H9 (cell line): ENCODE data around the gene PPP2R3B. TPM values are rescaled to one million over a fixed set of nuclear protein-coding genes. Genes with fewer than 3 reads are reported as not detected.
A peak's percentile ranks its signal among the peaks of the same experiment; 100 is the strongest.

Source experiments
- DNase-seq: peaks from one replicate; pipeline ENCODE4 v3.0.0-alpha.2; 2017
- H2AFZ ChIP-seq: one replicate; pipeline ENCODE4 v1.6.1; 2013; ENCODE audit warnings: mild to moderate bottlenecking, low read length, control low read depth, moderate library complexity
- H2AK5ac ChIP-seq: 2 replicates; pipeline ENCODE4 v1.6.1; 2013; ENCODE audit warnings: low read length, control low read depth, mixed read lengths; ENCODE audit not compliant: insufficient read length
- H2BK120ac ChIP-seq: one replicate; pipeline ENCODE4 v1.6.1; 2013; ENCODE audit warnings: low read depth, mild to moderate bottlenecking, low read length, control low read depth, inconsistent platforms; ENCODE audit not compliant: poor library complexity, severe bottlenecking
- H2BK12ac ChIP-seq: 2 replicates; pipeline ENCODE4 v1.6.1; 2013; ENCODE audit warnings: low read length, control low read depth, mixed read lengths, low read depth; ENCODE audit not compliant: insufficient read length
- H2BK15ac ChIP-seq: 2 replicates; pipeline ENCODE4 v1.6.1; 2013; ENCODE audit warnings: low read depth, low read length, control low read depth
- H2BK20ac ChIP-seq: one replicate; pipeline ENCODE4 v1.6.1; 2013; ENCODE audit warnings: low read depth, mild to moderate bottlenecking, low read length, control low read depth, inconsistent platforms; ENCODE audit not compliant: poor library complexity, severe bottlenecking
- H2BK5ac ChIP-seq: 2 replicates; pipeline ENCODE4 v1.6.1; 2013; ENCODE audit warnings: low read length, control low read depth, mixed read lengths; ENCODE audit not compliant: insufficient read length
- H3K14ac ChIP-seq: 2 replicates; pipeline ENCODE4 v1.6.1; 2013; ENCODE audit warnings: low read length, control low read depth; ENCODE audit not compliant: insufficient read depth
- H3K18ac ChIP-seq: 2 replicates; pipeline ENCODE4 v1.6.1; 2013; ENCODE audit warnings: low read depth, mild to moderate bottlenecking, mixed read lengths, low read length, control low read depth; ENCODE audit not compliant: insufficient read length
- H3K23ac ChIP-seq: 2 replicates; pipeline ENCODE4 v1.6.1; 2013; ENCODE audit warnings: low read length, control low read depth, mixed read lengths, low read depth; ENCODE audit not compliant: insufficient read length
- H3K23me2 ChIP-seq: 2 replicates; pipeline ENCODE4 v1.6.1; 2013; ENCODE audit warnings: low read depth, mild to moderate bottlenecking, mixed read lengths, low read length, control low read depth; ENCODE audit not compliant: insufficient read length, poor library complexity, severe bottlenecking
- H3K27ac ChIP-seq: 2 replicates; pipeline ENCODE4 v1.5.1; 2013; ENCODE audit warnings: low read length, control low read depth, mixed read lengths, low read depth; ENCODE audit not compliant: insufficient read length
- H3K27me3 ChIP-seq: 2 replicates; pipeline ENCODE4 v1.6.1; 2013; ENCODE audit warnings: low read length, control low read depth, inconsistent platforms; ENCODE audit not compliant: insufficient read depth
- H3K4ac ChIP-seq: 2 replicates; pipeline ENCODE4 v1.6.1; 2013; ENCODE audit warnings: low read depth, mild to moderate bottlenecking, control low read depth, inconsistent platforms, low read length, moderate library complexity
- H3K4me1 ChIP-seq: 2 replicates; pipeline ENCODE4 v1.6.1; 2013; ENCODE audit warnings: low read length, control low read depth, inconsistent platforms; ENCODE audit not compliant: insufficient read depth
- H3K4me2 ChIP-seq: 2 replicates; pipeline ENCODE4 v1.6.1; 2013; ENCODE audit warnings: low read length, control low read depth, mixed read lengths; ENCODE audit not compliant: insufficient read length, insufficient read depth
- H3K56ac ChIP-seq: 2 replicates; pipeline ENCODE4 v1.6.1; 2013; ENCODE audit warnings: low read depth, mild to moderate bottlenecking, mixed read lengths, low read length, control low read depth; ENCODE audit not compliant: insufficient read length
- H3K79me1 ChIP-seq: 2 replicates; pipeline ENCODE4 v1.6.1; 2013; ENCODE audit warnings: low read depth, mild to moderate bottlenecking, moderate library complexity, low read length, control low read depth, inconsistent platforms; ENCODE audit not compliant: insufficient read depth, poor library complexity, severe bottlenecking
- H3K79me2 ChIP-seq: 2 replicates; pipeline ENCODE4 v1.6.1; 2013; ENCODE audit warnings: low read length, control low read depth, inconsistent platforms; ENCODE audit not compliant: insufficient read depth
- H3K9ac ChIP-seq: 2 replicates; pipeline ENCODE4 v1.6.1; 2013; ENCODE audit warnings: low read length, control low read depth, mixed read lengths; ENCODE audit not compliant: insufficient read length; ENCODE audit errors: extremely low read depth
- H3K9me3 ChIP-seq: one replicate; pipeline ENCODE4 v1.6.1; 2013; ENCODE audit warnings: low read depth, low read length, inconsistent platforms; ENCODE audit not compliant: control insufficient read depth
- H3T11ph ChIP-seq: one replicate; pipeline ENCODE4 v1.6.1; 2013; ENCODE audit warnings: mild to moderate bottlenecking, low read length, control low read depth, inconsistent platforms
- H4K20me1 ChIP-seq: one replicate; pipeline ENCODE4 v1.6.1; 2013; ENCODE audit not compliant: control insufficient read depth, insufficient read length, insufficient read depth
- H4K5ac ChIP-seq: 2 replicates; pipeline ENCODE4 v1.6.1; 2013; ENCODE audit warnings: low read depth, mild to moderate bottlenecking, mixed read lengths, low read length, control low read depth; ENCODE audit not compliant: insufficient read length
- H4K8ac ChIP-seq: replicated peaks from 2 replicates; pipeline ENCODE4 v1.6.1; 2013; ENCODE audit warnings: low read length, control low read depth, mixed read lengths, low read depth; ENCODE audit not compliant: insufficient read length
- H4K91ac ChIP-seq: 2 replicates; pipeline ENCODE4 v1.6.1; 2013; ENCODE audit warnings: low read depth, mild to moderate bottlenecking, moderate library complexity, mixed read lengths, low read length, control low read depth; ENCODE audit not compliant: insufficient read length
- H3K27ac Mint-ChIP-seq, 3 experiments: 2 replicates in 2 of 3; 3 replicates in 1 of 3; pipeline ENCODE4 v1.8.0; 2020 to 2021; ENCODE audit warnings: mixed read lengths in 3 of 3, mild to moderate bottlenecking in 1 of 3, moderate library complexity in 1 of 3
- H3K27me3 Mint-ChIP-seq: 2 replicates; pipeline ENCODE4 v1.8.0; 2021; ENCODE audit warnings: low read depth, mild to moderate bottlenecking, moderate library complexity, mixed read lengths
- H3K36me3 Mint-ChIP-seq, 3 experiments: 2 replicates in 2 of 3; 3 replicates in 1 of 3; pipeline ENCODE4 v1.8.0; 2020 to 2021; ENCODE audit warnings: low read depth in 3 of 3, mixed read lengths in 3 of 3; ENCODE audit not compliant: insufficient read depth in 1 of 3
- H3K4me1 Mint-ChIP-seq, 2 experiments: 2 replicates each; pipeline ENCODE4 v1.8.0; 2020; ENCODE audit warnings: mixed read lengths in 2 of 2
- H3K4me3 Mint-ChIP-seq, 2 experiments: 2 replicates in 1 of 2; 3 replicates in 1 of 2; pipeline ENCODE4 v1.8.0; 2020 to 2021; ENCODE audit warnings: mild to moderate bottlenecking in 2 of 2, mixed read lengths in 2 of 2, moderate library complexity in 1 of 2
- H3K9me3 Mint-ChIP-seq, 2 experiments: 2 replicates in 1 of 2; 3 replicates in 1 of 2; pipeline ENCODE4 v1.8.0; 2020; ENCODE audit warnings: mild to moderate bottlenecking in 2 of 2, mixed read lengths in 2 of 2, moderate library complexity in 1 of 2
- CTCF ChIP-seq: fragments of 200-600 bp; sonication (generic); conservative IDR thresholded peaks from 3 replicates; pipeline ENCODE4 v1.8.0; 2021; ENCODE audit warnings: antibody characterized with exemption, mild to moderate bottlenecking
- WGBS: extraction: QIAGEN DNeasy Blood & Tissue Kit; methylation state at CpG from one replicate; pipeline ENCODE4 v1.1.7; 2013; ENCODE audit warnings: missing lambda C conversion rate, low lambda C conversion rate, mixed read lengths; ENCODE audit not compliant: insufficient read length; ENCODE audit errors: extremely low coverage; 5-methylcytosine and 5-hydroxymethylcytosine counted together
- total RNA-seq: library from RNA; stranded (reverse); gene quantifications from 2 replicates; pipeline ENCODE4 v1.2.1, GENCODE V29; 2021

PPP2R3B gene
- total RNA-seq, 1 experiment from 2014 or later, result 72.1 TPM

GRCh38 chrX:392575-392846 lies 5.8 kb upstream of the PPP2R3B start:
- H3K27me3 Mint-ChIP-seq, result no peaks in the 10 kb centered on the region; the same call in 1 of the 2 replicates
- peaks cover under 1 to 3% of the 10 kb centered on the region in 2 experiments; a peak in 2 of 4 replicates for H3K4me1 Mint-ChIP-seq
- Histone ChIP-seq H3K4me1 (no peaks in the 10 kb centered on the region), H2AK5ac (no peak overlapping the region), H3T11ph (no peak overlapping the region), H3K9me3 (no peaks in the 10 kb centered on the region), H3K9ac (no peak overlapping the region), H2AFZ (no peak overlapping the region), H3K23me2 (no peaks in the 10 kb centered on the region), H2BK5ac (no peak overlapping the region), H4K5ac (no peak overlapping the region), H3K79me2 (no peaks in the 10 kb centered on the region), H3K4ac (no peak overlapping the region; the same call in 1 of the 2 replicates), H4K20me1 (no peaks in the 10 kb centered on the region), H3K18ac (no peak overlapping the region), H3K56ac (no peak overlapping the region), H2BK120ac (no peak overlapping the region), H3K27me3 (no peaks in the 10 kb centered on the region), H3K4me2 (no peak overlapping the region), H4K8ac (no peak overlapping the region), H2BK12ac (no peak overlapping the region), H3K14ac (no peak overlapping the region), H3K79me1 (no peaks in the 10 kb centered on the region), H3K23ac (no peak overlapping the region), H2BK15ac (no peak overlapping the region), H4K91ac (no peak overlapping the region), H2BK20ac (no peak overlapping the region), H3K27ac (no peak overlapping the region)
- TF ChIP-seq CTCF, result no peak
- H3K4me3 Mint-ChIP-seq, result no peak overlapping the region
- WGBS, result no CpG with 5 or more reads among the region's 7 CpGs
- H3K36me3 Mint-ChIP-seq, result no peaks in the 10 kb centered on the region
- no peak for DNase-seq
- H3K9me3 Mint-ChIP-seq, result no peaks in the 10 kb centered on the region
- peak overlapping the region in 1 of 3 experiments; percentile 62; a peak in 1 of 7 replicates for H3K27ac Mint-ChIP-seq
